Upper lobe of right lung (tissue), 1 donor: Measurements from ENCODE around the gene SCRG1. TPM values are rescaled to one million over a fixed set of nuclear protein-coding genes. Genes with fewer than 3 reads are reported as not detected.

ENCODE experiments used
- ATAC-seq: fragments of 200-7000 bp; cut with Tn5 transposase; one replicate; pipeline ENCODE4 v1.9.1; 2020; ENCODE audit warnings: mild to moderate bottlenecking, moderate library complexity
- DNase-seq: peaks from one replicate; pipeline ENCODE4 v3.0.0-alpha.2; 2020
- H3K27ac ChIP-seq: fragments of 200-600 bp; one replicate; pipeline ENCODE4 v1.8.0; 2022
- H3K27me3 ChIP-seq: fragments of 200-600 bp; one replicate; pipeline ENCODE4 v1.8.0; 2022; ENCODE audit warnings: mild to moderate bottlenecking
- H3K36me3 ChIP-seq: fragments of 200-600 bp; one replicate; pipeline ENCODE4 v1.8.0; 2022
- H3K4me1 ChIP-seq: fragments of 200-600 bp; one replicate; pipeline ENCODE4 v1.8.0; 2022
- H3K4me3 ChIP-seq: fragments of 200-600 bp; one replicate; pipeline ENCODE4 v1.8.0; 2022; ENCODE audit warnings: mild to moderate bottlenecking
- H3K9me3 ChIP-seq: fragments of 200-600 bp; one replicate; pipeline ENCODE4 v1.8.0; 2022
- intact Hi-C: fragments of 100-400 bp; cut with DNase I; formaldehyde crosslinking; loops from one replicate; pipeline ENCODE4 v1.11.0; 2022
- total RNA-seq: library from RNA; stranded (reverse); fragmentation: NEBNext Ultra II Directional; extraction: Animal tissue kit (Norgen Biotek cat#: 25700); gene quantifications from one replicate; pipeline ENCODE4 v1.2.1, GENCODE V29; 2021
- TF ChIP-seq, protein P1 (sequence below): fragments of 200-600 bp; IDR thresholded peaks from one replicate; pipeline ENCODE4 v1.8.0; 2022; ENCODE audit warnings: antibody characterized with exemption
- donor health status: DM: no; HTN: yes; CAD: no; lungs with severe emphysema.

Gene SCRG1
- total RNA-seq, 1 donor from 2014 or later: not detected

DNA sequence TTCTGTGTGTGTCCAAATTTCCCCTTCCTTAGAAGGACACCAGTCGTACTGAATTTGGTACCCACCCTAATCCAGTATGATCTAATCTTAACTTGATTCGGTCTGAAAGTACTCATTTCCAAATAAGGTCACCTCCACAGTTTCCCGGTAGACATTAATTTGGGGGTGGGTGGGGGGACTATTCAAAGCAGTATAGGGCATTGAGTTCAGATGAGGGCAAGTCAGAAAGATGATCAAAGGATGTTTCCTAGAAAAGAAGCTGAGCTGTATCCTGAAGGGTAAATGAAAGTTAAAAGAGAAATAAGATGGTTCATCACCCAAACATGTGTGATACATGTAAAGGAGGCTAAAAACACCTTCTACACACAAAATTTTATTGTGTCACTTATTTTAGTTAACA, 42.0 kb upstream of the SCRG1 start:
- Histone ChIP-seq H3K27ac (no peak overlapping the region), H3K27me3 (no peaks in the 10 kb centered on the region), H3K4me1 (no peaks in the 10 kb centered on the region), H3K4me3 (no peak overlapping the region), H3K9me3 (no peaks in the 10 kb centered on the region), H3K36me3 (no peaks in the 10 kb centered on the region)
- intact Hi-C loops: no loop called here
- TF ChIP-seq, protein P1, sequence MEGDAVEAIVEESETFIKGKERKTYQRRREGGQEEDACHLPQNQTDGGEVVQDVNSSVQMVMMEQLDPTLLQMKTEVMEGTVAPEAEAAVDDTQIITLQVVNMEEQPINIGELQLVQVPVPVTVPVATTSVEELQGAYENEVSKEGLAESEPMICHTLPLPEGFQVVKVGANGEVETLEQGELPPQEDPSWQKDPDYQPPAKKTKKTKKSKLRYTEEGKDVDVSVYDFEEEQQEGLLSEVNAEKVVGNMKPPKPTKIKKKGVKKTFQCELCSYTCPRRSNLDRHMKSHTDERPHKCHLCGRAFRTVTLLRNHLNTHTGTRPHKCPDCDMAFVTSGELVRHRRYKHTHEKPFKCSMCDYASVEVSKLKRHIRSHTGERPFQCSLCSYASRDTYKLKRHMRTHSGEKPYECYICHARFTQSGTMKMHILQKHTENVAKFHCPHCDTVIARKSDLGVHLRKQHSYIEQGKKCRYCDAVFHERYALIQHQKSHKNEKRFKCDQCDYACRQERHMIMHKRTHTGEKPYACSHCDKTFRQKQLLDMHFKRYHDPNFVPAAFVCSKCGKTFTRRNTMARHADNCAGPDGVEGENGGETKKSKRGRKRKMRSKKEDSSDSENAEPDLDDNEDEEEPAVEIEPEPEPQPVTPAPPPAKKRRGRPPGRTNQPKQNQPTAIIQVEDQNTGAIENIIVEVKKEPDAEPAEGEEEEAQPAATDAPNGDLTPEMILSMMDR: no peak
- ATAC-seq (no peak), DNase-seq (no peak)

DNA sequence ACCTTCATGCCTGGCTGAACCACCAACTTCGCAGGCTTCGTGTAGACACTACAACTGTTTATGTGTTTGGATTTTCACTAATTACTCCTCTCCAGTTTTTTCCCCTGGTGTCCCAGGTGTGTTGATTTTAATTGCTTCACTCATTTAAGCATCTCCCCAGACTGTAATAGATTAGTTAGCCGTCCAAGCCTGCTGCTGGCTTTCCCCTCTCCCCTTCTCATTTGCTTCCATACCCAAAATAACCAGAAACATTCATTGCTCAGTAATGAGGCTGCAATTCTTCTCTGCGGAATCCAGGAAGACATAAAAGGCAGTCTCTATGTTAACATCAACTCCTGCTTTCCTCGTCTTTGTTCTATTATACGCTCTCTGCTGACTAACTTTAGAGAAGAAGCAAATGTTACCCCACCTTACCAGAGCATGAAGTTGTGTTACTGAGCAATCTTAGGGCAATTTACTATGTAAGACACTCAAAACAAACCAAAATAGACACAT, 37.9 kb upstream of the SCRG1 start:
- Histone ChIP-seq H3K27me3 (no peaks in the 10 kb centered on the region), H3K9me3 (no peaks in the 10 kb centered on the region), H3K4me3 (no peak overlapping the region), H3K4me1 (no peaks in the 10 kb centered on the region), H3K36me3 (no peaks in the 10 kb centered on the region), H3K27ac (no peak overlapping the region)
- TF ChIP-seq, protein P1: no peak
- intact Hi-C loops: no loop called here
- no peak for ATAC-seq
- no peak for DNase-seq

DNA sequence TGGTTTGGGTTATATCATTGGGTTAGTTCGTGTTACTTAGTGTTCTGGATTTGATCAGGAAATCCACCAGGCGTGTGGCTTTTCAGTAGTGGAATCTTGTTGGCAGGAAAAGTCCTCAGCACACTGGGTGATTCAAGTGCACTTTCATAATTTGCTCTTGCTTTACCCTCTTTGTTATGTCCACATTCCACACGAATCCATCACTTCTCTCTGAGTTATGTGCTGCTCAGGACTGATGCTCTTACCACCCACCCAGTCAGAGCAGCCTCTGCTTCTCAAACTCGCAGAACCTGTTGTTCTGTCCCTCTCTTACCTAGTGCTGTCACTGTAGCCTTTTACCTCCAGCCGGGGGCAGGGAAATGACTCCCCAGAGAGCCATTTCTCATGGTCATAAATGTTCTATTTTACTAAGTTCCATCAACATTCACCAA, 37.2 kb upstream of the SCRG1 start:
- TF ChIP-seq, protein P1: no peak
- intact Hi-C loops: no loop called here
- Histone ChIP-seq H3K4me3 (no peak overlapping the region), H3K9me3 (no peaks in the 10 kb centered on the region), H3K36me3 (no peaks in the 10 kb centered on the region), H3K27ac (no peak overlapping the region), H3K27me3 (no peaks in the 10 kb centered on the region), H3K4me1 (no peaks in the 10 kb centered on the region)
- ATAC-seq (no peak), DNase-seq (no peak)

- Histone ChIP-seq H3K27me3 (no peaks in the 10 kb centered on the region), H3K36me3 (no peaks in the 10 kb centered on the region), H3K27ac (no peak overlapping the region), H3K4me1 (no peaks in the 10 kb centered on the region), H3K4me3 (no peak overlapping the region), H3K9me3 (no peaks in the 10 kb centered on the region)
- intact Hi-C loops: no loop called here
- TF ChIP-seq, protein P1: no peak
- ATAC-seq (peak; percentile 49), DNase-seq (no peak)
Observed at GRCh38 chr4:173434231-173434630, 35.3 kb upstream of the SCRG1 start.

DNA sequence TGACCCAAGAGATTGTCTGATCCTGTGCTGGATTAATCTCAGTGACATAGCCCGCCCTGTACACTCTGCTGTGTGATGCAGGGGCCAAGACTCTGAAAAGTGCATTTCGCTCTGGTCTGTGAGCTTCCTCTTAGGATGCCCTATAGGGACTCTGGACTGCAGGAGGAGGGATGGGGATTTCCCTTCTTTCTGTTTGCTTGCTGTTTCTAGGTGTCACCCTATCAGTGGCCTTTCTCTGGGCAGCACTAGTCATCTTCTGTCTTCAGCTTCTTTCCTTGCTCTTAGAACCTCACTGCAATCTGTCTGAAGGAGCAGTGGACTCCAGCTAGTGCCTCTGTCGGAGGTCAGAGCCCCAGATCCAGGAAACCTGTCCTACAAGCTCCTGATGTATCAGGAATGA, 34.5 kb upstream of the SCRG1 start:
- H3K27ac ChIP-seq: no peak overlapping the region
- no peaks in the 10 kb centered on the region for H3K4me1 ChIP-seq
- no peak for DNase-seq
- intact Hi-C loops: no loop called here
- H3K9me3 ChIP-seq: no peaks in the 10 kb centered on the region
- no peaks in the 10 kb centered on the region for H3K27me3 ChIP-seq
- TF ChIP-seq, protein P1: no peak
- no peak for ATAC-seq
- H3K36me3 ChIP-seq: no peaks in the 10 kb centered on the region
- no peak overlapping the region for H3K4me3 ChIP-seq

DNA sequence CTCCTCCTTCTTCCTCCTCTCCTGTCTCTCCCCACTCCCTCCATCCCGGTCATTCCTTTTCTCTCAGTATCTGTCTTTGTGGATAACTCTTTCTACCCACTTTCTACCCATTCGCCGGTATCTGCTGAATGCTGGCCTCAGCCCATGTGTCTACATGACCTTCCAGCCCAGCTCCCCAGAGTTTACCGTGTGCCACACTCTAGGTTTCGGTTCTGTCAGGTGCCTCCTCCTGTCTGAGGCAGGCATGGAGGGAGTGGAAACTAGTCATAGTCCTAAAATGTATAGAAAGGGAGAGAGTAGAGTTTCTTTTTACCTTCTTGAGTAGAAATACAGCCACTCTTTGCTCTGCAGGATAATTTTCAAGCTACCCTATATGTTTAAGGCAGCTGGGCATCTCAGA, 33.5 kb upstream of the SCRG1 start:
- no peaks in the 10 kb centered on the region for H3K4me1 ChIP-seq
- H3K9me3 ChIP-seq: no peaks in the 10 kb centered on the region
- no peak overlapping the region for H3K27ac ChIP-seq
- DNase-seq (no peak), ATAC-seq (no peak)
- no peaks in the 10 kb centered on the region for H3K36me3 ChIP-seq
- H3K27me3 ChIP-seq: no peaks in the 10 kb centered on the region
- intact Hi-C loops: no loop called here
- TF ChIP-seq, protein P1: no peak
- no peak overlapping the region for H3K4me3 ChIP-seq
